GM12801 (cell line): ENCODE results near the gene KCNN3.

Experiments used
- TF ChIP-seq, protein P1 (sequence below): IDR thresholded peaks from one replicate; pipeline ENCODE4 v1.5.1; 2011; ENCODE audit warnings: control low read depth; ENCODE audit not compliant: insufficient read length; ENCODE audit errors: extremely low read depth

KCNN3 gene

GRCh38 chr1:154777154-154777553, 92.9 kb downstream of the KCNN3 start:
- TF ChIP-seq, protein P1, sequence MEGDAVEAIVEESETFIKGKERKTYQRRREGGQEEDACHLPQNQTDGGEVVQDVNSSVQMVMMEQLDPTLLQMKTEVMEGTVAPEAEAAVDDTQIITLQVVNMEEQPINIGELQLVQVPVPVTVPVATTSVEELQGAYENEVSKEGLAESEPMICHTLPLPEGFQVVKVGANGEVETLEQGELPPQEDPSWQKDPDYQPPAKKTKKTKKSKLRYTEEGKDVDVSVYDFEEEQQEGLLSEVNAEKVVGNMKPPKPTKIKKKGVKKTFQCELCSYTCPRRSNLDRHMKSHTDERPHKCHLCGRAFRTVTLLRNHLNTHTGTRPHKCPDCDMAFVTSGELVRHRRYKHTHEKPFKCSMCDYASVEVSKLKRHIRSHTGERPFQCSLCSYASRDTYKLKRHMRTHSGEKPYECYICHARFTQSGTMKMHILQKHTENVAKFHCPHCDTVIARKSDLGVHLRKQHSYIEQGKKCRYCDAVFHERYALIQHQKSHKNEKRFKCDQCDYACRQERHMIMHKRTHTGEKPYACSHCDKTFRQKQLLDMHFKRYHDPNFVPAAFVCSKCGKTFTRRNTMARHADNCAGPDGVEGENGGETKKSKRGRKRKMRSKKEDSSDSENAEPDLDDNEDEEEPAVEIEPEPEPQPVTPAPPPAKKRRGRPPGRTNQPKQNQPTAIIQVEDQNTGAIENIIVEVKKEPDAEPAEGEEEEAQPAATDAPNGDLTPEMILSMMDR: no peak

- TF ChIP-seq, protein P1: no peak
These were observed 94.2 kb downstream of the KCNN3 start for GRCh38 chr1:154775621-154776605.

GRCh38 chr1:154774175-154774855, 95.8 kb downstream of the KCNN3 start:
- TF ChIP-seq, protein P1: no peak

- TF ChIP-seq, protein P1: no peak
These were observed 96.5 kb downstream of the KCNN3 start for GRCh38 chr1:154773551-154773950.

DNA sequence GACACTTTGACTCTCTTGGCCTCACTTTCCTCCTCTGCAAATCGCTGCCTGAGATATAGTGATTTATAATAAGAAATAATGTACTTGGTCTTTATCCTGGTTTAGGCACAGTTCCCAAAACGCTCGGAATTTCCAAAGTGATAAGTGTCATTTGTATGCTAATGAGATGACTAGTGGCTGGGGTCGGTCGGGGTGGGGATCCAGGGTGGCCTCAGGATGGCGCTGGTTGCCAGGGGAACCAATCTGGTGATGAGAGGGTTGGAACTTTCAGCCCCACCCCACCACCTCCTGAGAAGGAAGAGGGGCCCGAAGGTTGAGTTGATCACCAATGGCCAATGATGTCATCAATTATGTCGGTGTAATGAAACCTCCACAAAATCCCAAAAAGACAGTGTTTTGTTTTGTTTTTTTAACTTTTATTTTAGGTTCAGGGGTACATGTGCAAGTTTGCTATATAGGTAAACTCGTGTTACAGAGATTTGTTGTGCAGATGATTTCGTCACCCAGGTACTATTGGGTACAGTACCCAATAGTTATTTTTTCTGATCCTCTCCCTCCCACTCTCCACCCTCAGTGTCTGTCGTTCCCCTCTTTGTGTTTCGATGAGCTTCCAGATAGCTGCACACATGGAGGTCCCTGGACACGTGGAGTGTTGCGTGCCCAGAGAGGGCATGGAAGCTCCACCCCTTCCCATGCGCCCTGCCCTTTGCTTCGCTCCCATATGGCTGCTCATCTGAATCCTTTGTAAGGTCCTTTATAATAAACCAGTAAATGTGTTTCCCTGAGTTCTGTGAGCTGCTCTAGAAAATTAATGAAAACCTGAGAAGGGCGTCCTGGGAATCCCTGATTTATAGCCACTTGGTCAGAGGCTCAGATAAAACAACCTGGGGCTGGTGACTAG, 97.2 kb downstream of the KCNN3 start:
- TF ChIP-seq, protein P1: no peak

DNA sequence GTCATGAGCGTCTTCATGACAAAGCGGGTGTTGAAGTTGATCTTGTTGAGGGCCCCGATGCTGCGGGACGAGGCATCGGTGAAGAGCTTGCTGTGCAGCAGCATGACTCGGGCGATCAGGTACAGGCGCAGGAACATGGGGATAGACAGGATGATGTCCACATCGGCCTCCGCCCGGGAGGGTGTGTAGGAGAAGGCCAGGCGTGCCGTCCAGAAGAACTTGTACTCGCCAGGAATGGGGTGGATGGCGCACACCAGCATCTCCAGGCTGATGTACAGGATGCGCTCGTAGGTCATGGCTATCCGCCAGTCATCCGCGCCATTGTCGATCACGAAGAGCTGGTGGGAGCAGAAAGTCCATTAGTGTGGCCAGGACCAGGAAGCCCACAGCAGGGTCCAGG, 98.0 kb downstream of the KCNN3 start:
- TF ChIP-seq, protein P1: no peak
